Hindlimb muscle (tissue), 1 donor: Measurements from ENCODE around the gene ADSS2. TPM values are rescaled to one million over a fixed set of nuclear protein-coding genes. Genes with fewer than 3 reads are reported as not detected.
"Not testable (repeated sequence)": the region's sequence is repeated elsewhere in the genome, so short reads cannot be mapped to it uniquely, and the experiment has no call there.

Experiments
- DNase-seq: peaks from one replicate; pipeline ENCODE4 v3.0.0-alpha.2; 2013
- polyA plus RNA-seq: library from polyadenylated mRNA; unstranded; fragments of 120-200 nt; gene quantifications from one replicate; pipeline ENCODE4 v1.2.1, GENCODE V29; 2013; ENCODE audit not compliant: insufficient read length

Gene ADSS2
- polyA plus RNA-seq, 1 donor: 18.5 TPM

GRCh38 chr1:244365262-244365661, 86.4 kb downstream of the ADSS2 start:
- DNase-seq: not testable (repeated sequence)

GRCh38 chr1:244362476-244362875, 89.2 kb downstream of the ADSS2 start:
- DNase-seq: no peak

- no peak for DNase-seq
Measured at GRCh38 chr1:244361764-244362473, 89.8 kb downstream of the ADSS2 start.

Other genes starting within 250 kb of the ADSS2 start
- gene CATSPERE, start 9.4 kb upstream of the ADSS2 start, polyA plus RNA-seq: 0.93 TPM
- 41.4 TPM for gene DESI2, start 201.2 kb upstream of the ADSS2 start, polyA plus RNA-seq